HG03045 (cell line): ENCODE data around the gene FMN1.

Experiments
- ATAC-seq: cut with Tn5 transposase; IDR thresholded peaks from one replicate; pipeline ENCODE4 v1.9.1; 2021; ENCODE audit warnings: mild to moderate bottlenecking, moderate library complexity; ENCODE audit not compliant: unreplicated experiment

The FMN1 gene

DNA sequence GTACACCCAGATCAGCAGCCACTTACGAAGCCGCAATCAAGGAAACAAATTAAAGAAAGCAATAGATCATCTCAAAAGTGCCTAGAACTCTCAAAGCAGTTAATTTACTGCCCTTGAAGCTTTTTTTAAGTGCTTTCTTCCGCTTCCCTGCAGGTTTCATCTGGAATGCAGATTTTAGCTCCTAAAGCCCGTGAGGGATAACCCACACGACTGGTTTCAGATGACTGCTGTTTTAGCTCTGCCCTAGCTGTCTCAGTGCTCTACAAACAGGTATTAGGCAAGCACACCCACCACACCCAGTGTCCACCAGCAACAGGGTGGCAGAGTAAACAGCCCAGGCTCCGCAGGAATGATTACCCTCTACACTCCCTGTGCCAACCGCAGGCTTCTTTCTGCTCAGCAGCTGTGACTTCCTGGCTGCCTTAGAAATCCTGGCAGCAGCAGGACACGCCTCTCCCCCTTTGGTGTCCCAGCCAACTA, 126.0 kb downstream of the FMN1 start:
- ATAC-seq: no peak

DNA sequence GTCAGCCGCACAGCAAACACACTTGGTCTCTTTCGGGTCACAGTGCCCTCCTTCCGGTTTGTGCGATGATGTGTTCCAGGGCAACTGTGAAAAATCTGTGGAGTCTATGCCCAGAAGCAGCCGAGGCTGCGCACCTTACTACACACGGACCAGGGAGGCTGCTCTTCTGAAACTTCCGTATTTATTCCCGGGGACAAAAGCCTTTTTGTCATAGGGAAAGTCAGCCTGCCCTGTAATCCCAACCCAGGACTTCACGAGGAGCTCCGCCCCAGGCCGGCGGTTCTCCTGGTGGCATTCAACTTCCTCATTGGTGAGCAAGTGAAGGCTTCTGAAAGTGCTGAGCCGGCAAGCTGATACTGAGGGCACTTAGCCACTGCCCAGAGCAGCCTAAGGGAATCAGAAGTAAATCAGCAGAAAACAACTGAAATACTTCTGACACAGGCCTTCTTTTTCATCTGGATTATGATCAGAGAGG, 126.5 kb downstream of the FMN1 start:
- ATAC-seq: no peak

DNA sequence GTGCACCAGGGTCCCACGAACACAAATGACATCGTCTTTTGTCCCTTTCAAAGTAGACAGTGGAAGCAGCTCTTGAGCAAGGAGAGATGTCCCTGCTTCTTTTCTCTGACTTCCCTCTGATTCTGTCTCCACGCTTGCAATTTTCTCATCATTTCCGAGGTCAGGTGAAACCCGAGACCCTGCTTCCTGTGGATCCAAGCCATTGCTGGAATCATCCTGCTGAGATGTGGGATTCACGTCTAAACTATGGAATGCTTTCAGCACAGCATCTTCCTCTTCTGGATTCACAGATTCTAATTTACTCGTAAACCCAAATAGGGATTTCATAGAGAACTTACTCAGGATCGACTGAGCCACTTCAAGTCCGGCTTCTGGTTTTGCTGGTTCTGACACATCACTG, 127.1 kb downstream of the FMN1 start:
- ATAC-seq: no peak

DNA sequence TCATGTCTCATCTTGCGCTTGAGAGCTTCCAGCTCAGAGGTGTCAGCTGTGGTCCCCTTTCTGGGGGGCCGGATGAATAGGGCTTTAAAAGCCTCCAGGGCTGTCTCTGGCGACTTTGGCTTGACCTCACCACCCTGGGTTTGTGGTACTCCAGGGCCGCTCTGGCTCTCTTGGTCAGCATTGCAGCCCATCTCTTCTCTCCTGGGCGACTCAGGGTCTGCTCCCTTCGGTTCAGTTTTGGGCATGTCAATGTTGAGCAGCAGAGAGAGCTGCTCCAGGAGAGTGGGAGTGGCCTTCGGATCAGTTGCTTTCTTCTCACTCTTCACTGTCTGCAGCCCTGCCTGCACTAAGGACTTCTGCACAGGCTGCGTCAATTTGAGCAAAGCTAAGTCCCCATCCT, 127.9 kb downstream of the FMN1 start:
- no peak for ATAC-seq

DNA sequence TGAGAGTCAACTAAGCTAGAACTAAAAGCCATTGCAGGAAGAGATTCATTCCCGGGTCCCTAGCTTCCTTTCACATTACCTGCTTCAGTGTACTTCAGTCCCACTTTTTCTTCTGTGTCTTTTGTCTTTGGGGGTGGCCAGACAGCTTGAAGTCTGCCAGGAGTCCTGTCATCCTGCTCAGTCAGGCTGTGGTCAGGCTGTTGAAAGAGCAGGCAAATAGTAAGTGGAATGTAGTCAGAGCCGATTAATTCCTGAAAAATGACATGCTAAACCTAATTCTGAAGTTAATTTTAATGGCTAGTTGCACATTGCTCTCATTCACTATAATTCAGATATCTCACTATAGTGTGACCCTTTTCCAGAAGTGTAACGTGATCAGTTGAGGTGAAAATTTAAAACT, 129.6 kb downstream of the FMN1 start:
- ATAC-seq: no peak

DNA sequence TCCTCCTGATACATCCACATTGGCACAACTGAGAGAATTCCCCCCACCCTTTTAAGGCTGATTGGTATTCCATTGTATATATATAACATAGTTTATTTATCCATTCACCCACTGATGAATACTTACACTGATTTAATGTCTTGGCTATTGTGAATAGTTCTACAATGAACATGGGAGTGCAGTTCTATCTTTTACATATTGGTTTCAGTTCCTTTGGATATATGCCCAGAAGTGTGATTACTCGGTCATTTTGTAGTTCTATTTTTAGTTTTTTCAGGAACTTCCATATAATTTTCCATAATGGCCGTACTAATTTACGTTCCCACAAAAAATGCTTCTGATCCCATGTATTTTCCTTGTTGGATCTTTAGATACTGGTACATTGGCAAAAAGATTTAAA, 135.3 kb downstream of the FMN1 start:
- ATAC-seq: no peak

DNA sequence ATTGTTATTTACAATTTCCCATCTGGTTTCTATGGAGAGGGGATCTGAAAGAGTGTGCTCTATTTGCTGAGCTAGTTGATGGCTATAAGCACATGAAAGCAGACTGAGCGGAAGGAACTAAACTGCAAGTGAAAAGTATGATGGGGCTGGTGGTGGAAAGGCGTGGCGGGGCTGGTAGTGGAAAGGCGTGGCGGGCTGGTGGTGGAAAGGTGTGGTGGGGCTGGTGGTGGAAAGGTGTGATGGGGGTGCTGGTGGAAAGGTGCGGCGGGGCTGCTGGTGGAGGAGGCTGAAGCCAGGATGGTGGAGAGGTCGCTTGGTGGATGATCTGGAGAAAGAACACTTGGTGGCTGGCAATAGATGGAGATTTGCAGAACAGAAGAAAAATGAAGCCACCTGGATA, 136.7 kb downstream of the FMN1 start:
- ATAC-seq: no peak

DNA sequence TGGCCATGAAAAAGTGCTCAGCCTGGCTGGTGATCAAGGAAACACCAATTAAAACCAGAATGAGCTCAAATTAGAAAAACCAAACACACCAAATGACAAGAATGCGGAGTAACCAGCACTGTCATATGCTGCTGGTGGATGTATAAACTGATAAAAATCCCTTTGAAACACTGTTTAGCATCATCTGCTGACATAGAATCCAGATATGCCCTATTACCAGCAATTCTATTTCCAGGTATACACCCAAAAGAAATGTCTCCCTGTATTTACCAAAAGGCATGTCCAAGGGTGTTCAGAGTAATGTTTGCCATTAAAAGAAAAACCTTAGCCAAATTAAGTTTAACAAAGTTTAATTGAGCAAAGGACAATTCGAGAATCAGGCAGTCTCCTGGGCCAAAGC, 138.6 kb downstream of the FMN1 start:
- ATAC-seq: no peak

DNA sequence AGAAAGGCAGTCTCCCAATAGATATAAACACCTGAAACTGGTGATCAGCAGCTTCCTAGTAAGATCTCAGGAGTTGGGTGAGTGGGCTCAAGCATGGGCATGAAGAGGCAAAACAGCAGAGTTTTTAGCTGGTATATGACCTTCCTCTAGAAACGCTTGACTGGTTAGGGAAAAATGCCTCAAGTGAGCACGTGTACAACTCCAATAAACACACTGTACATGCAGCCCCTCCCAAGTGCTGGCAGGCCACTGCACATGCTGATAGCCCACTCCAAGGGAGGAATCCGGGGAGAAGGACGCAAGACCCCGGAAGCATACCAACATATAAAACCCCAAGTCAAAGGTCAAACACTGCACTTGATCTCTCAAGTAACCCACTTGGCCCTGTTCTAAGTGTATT, 143.0 kb downstream of the FMN1 start:
- ATAC-seq: no peak

DNA sequence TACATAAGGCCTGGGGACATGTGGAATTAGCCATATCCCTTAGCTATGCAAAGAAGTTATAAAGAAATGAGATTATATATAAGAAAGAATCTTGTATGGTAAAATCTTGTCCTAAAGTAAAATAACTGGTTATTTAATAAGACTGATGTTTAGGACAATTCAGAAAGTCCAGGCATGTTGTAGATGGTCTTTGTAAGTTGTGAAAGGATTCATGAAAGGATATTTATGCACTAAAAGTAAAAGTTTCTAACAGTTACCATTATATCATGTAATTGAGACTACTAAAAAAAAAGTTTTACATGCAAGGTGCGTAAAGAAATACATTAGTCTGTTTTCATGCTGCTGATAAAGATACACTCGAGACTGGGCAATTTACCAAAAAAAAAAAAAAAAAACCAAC, 146.3 kb downstream of the FMN1 start:
- no peak for ATAC-seq

DNA sequence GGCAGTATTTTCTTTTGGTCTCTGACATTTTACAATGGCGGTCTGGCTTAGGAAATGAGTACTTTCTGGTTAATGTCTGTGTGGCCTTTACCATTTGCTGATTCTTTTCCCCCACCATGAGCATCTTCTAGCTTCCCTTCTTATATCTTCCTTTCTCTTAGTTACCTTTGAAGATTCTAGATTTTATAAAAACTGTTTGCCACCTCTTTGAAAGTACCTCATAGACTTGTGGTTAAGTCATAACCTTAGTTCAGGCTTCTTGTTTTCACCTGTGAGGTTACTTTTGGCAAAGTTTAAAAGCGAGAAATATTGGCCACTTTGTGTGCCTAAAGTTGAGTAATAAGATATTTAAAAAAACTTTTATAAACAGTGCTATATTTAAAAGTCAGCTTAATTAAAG, 147.4 kb downstream of the FMN1 start:
- no peak for ATAC-seq

DNA sequence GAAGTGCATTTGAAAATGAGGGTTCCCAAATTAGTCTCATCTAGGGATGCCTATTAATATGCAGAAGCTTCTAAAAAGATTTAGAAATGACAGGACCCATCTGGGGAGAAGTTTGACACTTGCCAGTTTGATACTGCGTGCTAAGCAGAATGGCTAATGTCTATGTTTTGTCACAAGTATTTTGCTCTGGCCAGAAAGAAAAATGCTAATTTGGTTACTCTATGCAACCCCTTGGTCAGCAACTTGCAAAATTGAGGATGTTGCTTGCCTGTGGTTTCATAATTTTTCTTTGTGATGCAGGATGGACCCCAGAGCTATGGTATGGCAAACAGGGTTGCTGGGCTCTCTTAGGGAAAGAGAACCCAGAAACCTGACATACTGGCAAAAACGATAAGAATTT, 148.2 kb downstream of the FMN1 start:
- no peak for ATAC-seq

DNA sequence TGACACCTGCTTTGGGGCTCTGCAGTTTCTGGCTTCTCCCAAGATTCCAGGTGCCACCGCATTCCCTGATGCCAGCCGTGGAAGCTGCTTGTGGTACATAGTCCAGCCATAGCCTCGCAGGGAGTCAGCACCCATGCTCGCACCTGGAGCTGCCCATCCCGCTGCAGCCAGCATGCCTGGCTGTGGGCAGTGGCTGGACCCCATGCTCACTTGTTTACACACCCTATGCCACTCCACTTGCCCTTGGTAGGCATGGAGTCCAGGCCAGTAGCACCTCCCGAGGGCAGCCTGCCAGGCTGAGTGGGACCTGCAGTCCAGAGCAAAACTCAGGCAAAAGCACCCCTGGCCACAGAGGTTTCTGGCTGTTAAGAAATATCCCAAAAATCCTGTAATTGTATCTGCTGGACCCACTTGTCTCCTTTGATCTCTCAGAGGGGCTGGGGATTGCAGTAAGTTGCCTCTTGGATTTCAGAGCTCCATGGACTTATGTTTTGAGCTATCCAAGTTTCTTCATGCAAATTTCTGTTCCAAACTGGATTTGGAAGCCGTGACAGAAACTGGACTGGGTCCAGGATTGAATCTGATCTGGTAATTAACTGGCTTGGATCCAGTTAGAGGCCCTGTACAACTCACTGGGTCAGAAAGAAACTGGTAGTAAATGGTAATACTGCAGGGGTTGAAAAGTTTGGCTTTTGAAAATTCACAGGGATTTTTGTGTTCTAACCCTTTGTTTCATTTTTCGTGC, 149.3 kb downstream of the FMN1 start:
- no peak for ATAC-seq

DNA sequence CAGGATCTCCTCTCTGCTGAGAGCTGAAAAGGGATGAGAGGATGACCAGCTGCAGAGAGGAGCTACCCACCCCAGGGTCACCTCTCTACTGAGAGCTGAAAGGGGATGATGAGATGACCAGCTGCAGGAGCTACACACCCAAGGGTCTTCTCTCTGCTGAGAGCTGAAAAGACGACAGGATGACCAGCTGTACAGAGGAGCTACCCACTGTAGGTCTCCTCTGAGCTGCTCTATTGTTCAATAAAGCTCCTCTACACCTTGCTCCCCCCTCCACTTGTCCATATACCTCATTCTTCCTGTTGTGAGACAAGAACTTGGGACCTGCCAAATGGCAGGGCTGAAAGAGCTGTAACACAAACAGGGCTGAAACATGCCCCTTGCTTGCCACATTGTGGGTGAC, 149.9 kb downstream of the FMN1 start:
- ATAC-seq: no peak

DNA sequence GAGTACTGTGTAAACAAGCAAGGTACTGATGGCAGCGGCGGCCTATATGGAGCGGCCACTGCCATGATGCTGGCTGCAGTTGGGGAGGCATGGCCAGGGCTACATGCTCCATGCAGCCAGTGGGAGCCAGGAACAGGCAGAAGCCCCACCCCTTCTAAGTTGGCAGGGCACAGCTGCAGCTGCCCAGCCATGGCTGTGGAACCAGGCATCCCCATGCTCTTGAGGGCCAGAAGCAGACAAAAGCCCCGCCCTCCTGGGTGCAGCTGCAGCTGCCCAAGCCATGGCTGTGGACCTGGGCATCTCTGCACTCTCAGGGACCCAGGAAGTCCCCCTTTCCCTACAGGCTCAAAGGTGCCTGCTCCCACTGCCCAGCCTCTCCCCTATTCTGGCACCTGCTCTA, 150.9 kb downstream of the FMN1 start:
- no peak for ATAC-seq

DNA sequence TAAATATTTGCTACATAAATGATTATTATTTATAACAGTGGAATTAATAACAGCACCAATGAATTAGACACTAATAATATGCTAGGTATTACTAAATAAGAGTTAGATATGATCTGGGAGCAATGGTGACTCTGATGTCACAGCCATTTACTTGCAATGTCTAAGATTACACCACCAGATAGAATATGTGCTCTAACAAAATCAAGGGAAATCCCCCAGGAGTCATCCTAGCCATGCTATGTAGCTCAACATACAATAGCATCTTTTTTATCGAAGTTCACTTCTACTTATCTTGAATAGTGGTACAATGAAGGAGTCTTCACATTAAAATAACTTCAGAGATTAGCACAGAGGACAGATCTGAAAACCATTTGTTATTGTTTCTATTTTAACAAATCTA, 154.0 kb downstream of the FMN1 start:
- no peak for ATAC-seq

DNA sequence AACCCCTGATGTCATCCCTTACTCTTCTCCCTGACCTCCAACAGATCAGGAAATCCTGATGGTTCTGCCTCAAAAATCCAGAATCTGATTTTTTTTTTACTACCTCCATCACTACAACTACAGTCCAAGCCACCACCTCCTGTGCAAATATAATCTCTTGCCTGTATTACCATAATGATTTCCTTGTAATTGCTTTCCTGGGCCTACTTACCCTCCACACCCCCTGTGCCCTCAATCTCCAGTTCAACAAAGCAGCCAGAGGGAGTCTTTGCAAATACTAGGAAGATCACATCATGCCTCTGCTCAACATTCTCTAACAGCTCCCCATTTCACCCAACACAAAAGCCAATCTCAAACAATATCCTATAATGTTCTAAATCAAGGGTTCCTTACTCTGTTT, 159.9 kb downstream of the FMN1 start:
- ATAC-seq: no peak

DNA sequence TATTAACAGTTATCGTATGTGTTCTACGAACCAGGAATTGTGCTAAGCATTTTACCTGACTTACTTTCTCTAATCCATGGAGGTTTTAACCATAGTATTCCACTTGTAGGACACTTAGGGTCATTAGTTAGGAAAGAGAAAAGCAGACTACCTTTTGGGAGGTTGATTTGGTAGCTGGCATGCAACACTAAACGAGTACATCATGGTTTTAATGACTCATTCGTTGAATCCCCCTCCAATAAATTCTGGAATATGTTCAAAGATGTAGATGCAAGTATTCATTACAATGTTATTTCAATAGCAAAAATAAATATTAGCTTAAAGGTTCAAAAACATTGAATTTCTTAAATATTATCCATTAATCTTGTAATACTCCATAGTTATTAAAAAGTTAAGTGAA, 162.5 kb downstream of the FMN1 start:
- no peak for ATAC-seq

DNA sequence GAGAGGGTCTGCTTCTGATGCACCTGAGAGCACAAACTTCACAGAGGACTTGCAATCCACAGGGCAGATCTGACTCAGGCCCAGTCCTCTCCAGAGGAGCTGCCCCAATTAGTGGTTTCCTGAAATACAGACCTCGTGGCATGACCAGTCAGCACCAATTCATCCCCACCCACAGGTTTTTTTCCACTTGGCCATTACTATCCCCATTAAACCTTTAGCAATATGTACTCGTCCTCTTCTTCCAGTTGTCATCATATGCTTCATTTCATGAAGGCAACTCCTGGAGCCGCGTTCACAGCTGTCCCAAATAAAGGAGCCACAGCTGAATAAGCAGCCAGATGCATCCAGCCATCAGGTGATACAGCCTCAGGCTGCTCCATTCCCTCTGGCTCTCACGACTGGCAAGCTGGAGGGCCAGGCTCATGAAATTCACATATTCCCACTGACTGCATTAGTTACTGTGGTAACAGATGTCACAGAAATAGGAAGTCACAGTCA, 163.1 kb downstream of the FMN1 start:
- ATAC-seq: no peak

DNA sequence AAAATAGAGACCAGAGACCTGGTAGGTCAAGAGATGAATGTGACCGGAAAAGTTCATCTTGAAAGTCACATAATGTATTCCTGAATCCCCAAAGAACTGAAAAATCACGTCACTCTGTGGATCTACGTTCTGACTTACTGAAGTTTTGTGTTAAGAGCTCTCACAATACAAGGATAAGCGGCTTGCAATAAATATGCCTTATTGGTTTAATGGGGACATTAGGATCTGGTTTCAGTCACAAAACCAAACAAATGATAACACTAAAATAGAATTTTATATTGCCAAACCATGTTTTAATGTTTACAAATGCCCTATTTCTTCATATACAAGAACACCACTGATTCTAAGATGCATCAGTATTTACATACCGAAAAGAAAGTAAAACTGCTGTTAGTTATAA, 164.2 kb downstream of the FMN1 start:
- no peak for ATAC-seq

DNA sequence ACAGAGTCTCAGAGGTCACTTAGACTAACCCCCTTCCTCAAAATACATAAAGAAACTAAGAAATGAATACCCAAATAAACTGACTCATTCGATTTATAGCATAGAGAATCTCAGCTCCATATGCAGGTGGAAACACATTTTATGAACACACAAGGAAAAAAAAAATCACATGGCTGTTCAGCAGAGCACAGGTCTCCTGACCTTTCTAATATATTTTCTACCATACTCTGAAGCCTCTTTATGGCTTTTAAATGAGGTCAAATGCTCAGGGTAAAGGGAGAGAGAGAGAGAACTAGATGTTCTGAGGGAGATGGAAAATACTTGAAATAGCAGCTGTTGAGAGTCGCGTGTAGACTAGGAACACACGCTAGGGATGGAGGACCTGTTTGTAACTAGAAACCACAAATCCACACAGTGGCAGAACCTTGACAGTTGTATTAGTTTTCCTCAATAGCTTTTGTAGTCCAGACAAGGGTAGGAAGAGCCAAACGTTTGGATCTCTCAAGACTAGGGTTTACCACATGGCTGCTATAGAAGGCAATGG, 165.3 kb downstream of the FMN1 start:
- no peak for ATAC-seq

DNA sequence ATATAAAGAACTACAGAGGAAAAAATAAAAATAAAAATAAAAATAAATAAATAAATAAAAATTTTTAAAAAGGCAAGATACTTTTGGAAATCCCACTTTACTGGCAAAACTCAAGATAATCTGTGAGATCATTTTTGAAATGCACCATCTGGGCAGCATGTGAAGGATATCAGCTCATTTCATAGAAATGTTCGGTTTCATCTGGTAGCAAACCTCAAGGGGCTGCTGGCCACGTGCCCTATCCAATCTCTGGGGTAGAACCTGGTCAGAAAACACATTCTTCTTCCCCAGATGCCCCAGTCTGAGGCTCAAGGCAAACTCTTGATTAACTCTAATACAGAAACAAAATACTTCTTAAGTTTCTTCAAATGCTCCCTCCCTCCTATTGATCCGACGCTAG, 166.0 kb downstream of the FMN1 start:
- no peak for ATAC-seq
